ENCODE measurements around the gene PSD. TPM values are rescaled to one million over a fixed set of nuclear protein-coding genes. Genes with fewer than 3 reads are reported as not detected.

Gene PSD
- total and polyA plus RNA-seq, 2 donors from 2014 or later: 1.2 to 2.2 TPM

GRCh38 chr10:102452672-102453340, 34.2 kb upstream of the PSD start:
- Histone ChIP-seq H3K36me3 (ENCODE audit: control insufficient read depth in 2 of 3, insufficient read depth in 3 of 3, low read length in 3 of 3) (peaks cover 0 to 7% (median 2%) of the 10 kb centered on the region in 3 donors), H3K9me3 (ENCODE audit: control insufficient read depth in 2 of 3, insufficient read depth in 1 of 3, low read length in 3 of 3) (no peaks in the 10 kb centered on the region), H3K27me3 (ENCODE audit: control insufficient read depth, insufficient read depth, low read length) (no peaks in the 10 kb centered on the region), H3K9ac (ENCODE audit: low read length in 3 of 3) (no peak overlapping the region), H3K4me1 (ENCODE audit: control insufficient read depth in 2 of 3, insufficient read depth in 2 of 3, low read depth in 1 of 3, low read length in 3 of 3) (peaks cover 0 to 15% (median 5%) of the 10 kb centered on the region in 3 donors), H3K27ac (ENCODE audit: low read depth in 2 of 2, low read length in 2 of 2) (no peak overlapping the region), H3K4me3 (ENCODE audit: low read length in 3 of 3) (no peak overlapping the region)
- DNase-seq: no peak
- FAIRE-seq: no peak
- intact Hi-C loops (cut with DNase I): no loop called here
- TF ChIP-seq, protein P1, sequence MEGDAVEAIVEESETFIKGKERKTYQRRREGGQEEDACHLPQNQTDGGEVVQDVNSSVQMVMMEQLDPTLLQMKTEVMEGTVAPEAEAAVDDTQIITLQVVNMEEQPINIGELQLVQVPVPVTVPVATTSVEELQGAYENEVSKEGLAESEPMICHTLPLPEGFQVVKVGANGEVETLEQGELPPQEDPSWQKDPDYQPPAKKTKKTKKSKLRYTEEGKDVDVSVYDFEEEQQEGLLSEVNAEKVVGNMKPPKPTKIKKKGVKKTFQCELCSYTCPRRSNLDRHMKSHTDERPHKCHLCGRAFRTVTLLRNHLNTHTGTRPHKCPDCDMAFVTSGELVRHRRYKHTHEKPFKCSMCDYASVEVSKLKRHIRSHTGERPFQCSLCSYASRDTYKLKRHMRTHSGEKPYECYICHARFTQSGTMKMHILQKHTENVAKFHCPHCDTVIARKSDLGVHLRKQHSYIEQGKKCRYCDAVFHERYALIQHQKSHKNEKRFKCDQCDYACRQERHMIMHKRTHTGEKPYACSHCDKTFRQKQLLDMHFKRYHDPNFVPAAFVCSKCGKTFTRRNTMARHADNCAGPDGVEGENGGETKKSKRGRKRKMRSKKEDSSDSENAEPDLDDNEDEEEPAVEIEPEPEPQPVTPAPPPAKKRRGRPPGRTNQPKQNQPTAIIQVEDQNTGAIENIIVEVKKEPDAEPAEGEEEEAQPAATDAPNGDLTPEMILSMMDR (IDR thresholded peaks at IDR 0.05; ENCODE audit: borderline replicate concordance, extremely low read depth, insufficient read depth): no peak

GRCh38 chr10:102451105-102451969, 32.8 kb upstream of the PSD start, which contains the start of gene C10orf95:
C10orf95 (minus strand) TSS chr10:102451543; CDS start chr10:102451093, 450 bp downstream.
- Histone ChIP-seq H3K4me3 (ENCODE audit: low read length in 3 of 3) (peak within 1 kb of the TSS; percentile 35 to 84 (median 75)), H3K9ac (ENCODE audit: low read length in 3 of 3) (peak within 1 kb of the TSS in 2 of 3 donors; percentile 58 to 62), H3K27ac (ENCODE audit: low read depth in 2 of 2, low read length in 2 of 2) (peak within 1 kb of the TSS; percentile 67 to 87), H3K36me3 (ENCODE audit: control insufficient read depth in 2 of 3, insufficient read depth in 3 of 3, low read length in 3 of 3) (peaks cover 0 to 7% (median 2%) of the 10 kb centered on the region in 3 donors), H3K9me3 (ENCODE audit: control insufficient read depth in 2 of 3, insufficient read depth in 1 of 3, low read length in 3 of 3) (no peaks in the 10 kb centered on the region), H3K4me1 (ENCODE audit: control insufficient read depth in 2 of 3, insufficient read depth in 2 of 3, low read depth in 1 of 3, low read length in 3 of 3) (peaks cover 0 to 15% (median 5%) of the 10 kb centered on the region in 3 donors), H3K27me3 (ENCODE audit: control insufficient read depth, insufficient read depth, low read length) (no peaks in the 10 kb centered on the region)
- intact Hi-C loops (cut with DNase I): no loop called here
- TF ChIP-seq, protein P1 (IDR thresholded peaks at IDR 0.05; ENCODE audit: borderline replicate concordance, extremely low read depth, insufficient read depth): no peak
- FAIRE-seq (no peak), DNase-seq (peak in 4 of 5 donors; percentile 24 to 84 (median 44))

DNA sequence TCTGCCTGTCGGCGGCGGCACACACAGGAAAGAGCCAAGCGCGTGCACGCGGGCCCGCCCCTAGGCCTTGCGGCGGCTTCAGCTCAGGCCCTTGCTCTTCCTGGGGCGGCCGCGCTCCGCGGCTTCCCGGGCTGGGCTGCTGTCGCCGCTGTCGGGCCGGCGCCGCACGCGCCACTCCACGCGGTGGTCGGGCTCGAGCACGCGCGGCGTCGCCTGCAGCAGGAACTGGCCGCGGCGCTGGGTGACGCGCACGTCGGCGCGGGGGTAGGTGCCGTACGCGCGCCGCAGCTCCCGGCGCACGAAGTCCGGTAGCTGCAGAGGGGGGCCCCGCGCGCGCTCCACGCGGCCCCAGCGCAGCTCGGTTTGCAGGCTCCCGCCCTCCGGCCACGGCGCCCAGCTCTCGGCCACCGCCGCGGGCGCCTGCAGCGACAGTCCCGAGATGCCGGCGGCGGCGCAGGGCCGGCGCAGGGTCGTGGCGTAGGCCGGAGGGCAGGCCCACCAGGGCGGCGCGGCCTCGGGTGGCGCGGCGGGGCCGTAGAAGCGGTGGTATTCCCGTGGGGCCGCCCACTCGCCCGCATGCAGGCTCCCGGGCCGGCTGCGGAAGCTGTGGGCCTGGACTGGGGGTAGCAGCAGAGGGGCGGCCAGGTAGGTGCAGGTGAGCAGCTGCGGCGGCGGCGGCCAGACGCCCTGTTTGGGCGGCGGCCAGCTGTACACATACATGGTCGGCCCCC, 32.0 kb upstream of the PSD start:
- FAIRE-seq: no peak
- Histone ChIP-seq H3K9ac (ENCODE audit: low read length in 3 of 3) (peak overlapping the region; percentile 40 to 66 (median 50)), H3K4me1 (ENCODE audit: control insufficient read depth in 2 of 3, insufficient read depth in 2 of 3, low read depth in 1 of 3, low read length in 3 of 3) (peaks cover 0 to 15% (median 5%) of the 10 kb centered on the region in 3 donors), H3K27me3 (ENCODE audit: control insufficient read depth, insufficient read depth, low read length) (no peaks in the 10 kb centered on the region), H3K27ac (ENCODE audit: low read depth in 2 of 2, low read length in 2 of 2) (peak overlapping the region; percentile 87), H3K36me3 (ENCODE audit: control insufficient read depth in 2 of 3, insufficient read depth in 3 of 3, low read length in 3 of 3) (no peaks in the 10 kb centered on the region), H3K4me3 (ENCODE audit: low read length in 3 of 3) (peak overlapping the region; percentile 75 to 84 (median 75)), H3K9me3 (ENCODE audit: control insufficient read depth in 2 of 3, insufficient read depth in 1 of 3, low read length in 3 of 3) (no peaks in the 10 kb centered on the region)
- TF ChIP-seq, protein P1 (IDR thresholded peaks at IDR 0.05; ENCODE audit: borderline replicate concordance, extremely low read depth, insufficient read depth): no peak
- peak; percentile 88 to 96 (median 92) for DNase-seq
- intact Hi-C loops (cut with DNase I): no loop called here

Data from kidney (tissue), 14 donors.